HepG2 (cell line): ENCODE data around the gene PLEKHS1. TPM values are rescaled to one million over a fixed set of nuclear protein-coding genes. Genes with fewer than 3 reads are reported as not detected.

Source experiments
- ATAC-seq: fragments of 200-7000 bp; cut with Tn5 transposase; 3 replicates; pipeline ENCODE4 v1.9.1; 2020; ENCODE audit warnings: mild to moderate bottlenecking, moderate library complexity
- BruUV-seq: library from RNA; stranded (reverse); fragments of 400-500 nt; replicated peaks from 2 replicates; lab custom pipeline; 2021; lab: Mats Ljungman, UMichigan
- CTCF ChIA-PET: fragments of 300-600 bp; formaldehyde crosslinking; extraction: SDS; loops from one replicate; lab custom pipeline; 2021; ENCODE audit warnings: low total read pairs, inconsistent platforms, low intra/inter-chr PET ratio; lab: Yijun Ruan, JAX
- POLR2A ChIA-PET: fragments of 350-600 bp; sonication (Branson Sonifier 250); formaldehyde crosslinking; loops from one replicate; lab custom pipeline; 2020; ENCODE audit warnings: antibody characterized with exemption, inconsistent platforms; lab: Yijun Ruan, JAX
- DNase-seq: peaks from one replicate; pipeline ENCODE4 v3.0.0-alpha.2; 2015; ENCODE audit warnings: low spot score
- FAIRE-seq: peaks from 3 replicates; lab custom pipeline; 2011; peaks lifted over from hg19 to GRCh38; lab: Jason Lieb, UNC
- H2AFZ ChIP-seq: one replicate; pipeline ENCODE4 v1.6.1; 2011; ENCODE audit warnings: low read length, inconsistent platforms
- H3K27ac ChIP-seq: fragments of 300-600 bp; 3 replicates; pipeline ENCODE4 v1.8.0; 2011; ENCODE audit warnings: mixed run types, mild to moderate bottlenecking, mixed read lengths, low read length, inconsistent platforms; ENCODE audit not compliant: insufficient read depth; ENCODE audit errors: extremely low read length
- H3K27me3 ChIP-seq, 2 experiments: fragments of 200-600 bp in 1 of 2; 2 replicates in 1 of 2; 3 replicates in 1 of 2; pipeline versions ENCODE4 v1.6.0 to v1.8.0; 2011; ENCODE audit warnings: low read length in 2 of 2, mild to moderate bottlenecking in 2 of 2, moderate library complexity in 2 of 2, inconsistent platforms in 1 of 2; ENCODE audit not compliant: insufficient read depth in 2 of 2, control insufficient read depth in 1 of 2
- H3K36me3 ChIP-seq, 2 experiments: fragments of 200-600 bp in 1 of 2; replicated peaks in 1 of 2; 2 replicates in 1 of 2; 3 replicates in 1 of 2; pipeline versions ENCODE4 v1.5.1 to v1.8.0; 2011; ENCODE audit warnings: low read length in 2 of 2, inconsistent platforms in 1 of 2; ENCODE audit not compliant: insufficient read depth in 2 of 2, control insufficient read depth in 1 of 2
- H3K4me1 ChIP-seq: 2 replicates; pipeline ENCODE4 v1.5.1; 2012; ENCODE audit warnings: low read length, inconsistent platforms; ENCODE audit not compliant: insufficient read depth
- H3K4me2 ChIP-seq: 2 replicates; pipeline ENCODE4 v1.6.0; 2011; ENCODE audit warnings: low read depth, low read length, inconsistent platforms
- H3K4me3 ChIP-seq, 3 experiments: fragments of 200-600 bp in 1 of 3; sonication (generic), shearing (Covaris generic) in 1 of 3; replicated peaks in 1 of 3; 2 replicates each; pipeline ENCODE4 v1.5.1; 2011 to 2016; ENCODE audit warnings: low read length in 3 of 3, inconsistent platforms in 2 of 3, low read depth in 2 of 3, mild to moderate bottlenecking in 2 of 3, control low read depth in 1 of 3, mixed read lengths in 1 of 3; ENCODE audit not compliant: insufficient read depth in 1 of 3
- H3K79me2 ChIP-seq: one replicate; pipeline ENCODE4 v1.6.1; 2011; ENCODE audit warnings: low read length, inconsistent platforms; ENCODE audit not compliant: insufficient read depth
- H3K9ac ChIP-seq: 2 replicates; pipeline ENCODE4 v1.6.0; 2011; ENCODE audit warnings: mild to moderate bottlenecking, low read depth, low read length, inconsistent platforms; ENCODE audit not compliant: insufficient read depth
- H3K9me3 ChIP-seq: 2 replicates; pipeline ENCODE4 v1.5.1; 2012; ENCODE audit warnings: mild to moderate bottlenecking, low read length
- H4K20me1 ChIP-seq: 2 replicates; pipeline ENCODE4 v1.6.0; 2011; ENCODE audit warnings: inconsistent platforms, mild to moderate bottlenecking, low read length, moderate library complexity; ENCODE audit not compliant: insufficient read depth
- SKI ChIP-seq: fragments of 450-650 bp; IDR thresholded peaks from one replicate; pipeline ENCODE4 v1.6.1; 2018; ENCODE audit warnings: mild to moderate bottlenecking; ENCODE audit not compliant: partially characterized antibody
- SPEN ChIP-seq: sonication (generic); formaldehyde crosslinking; IDR thresholded peaks from 2 replicates; pipeline ENCODE4 v1.5.1; 2020; ENCODE audit warnings: low read depth, mild to moderate bottlenecking, missing genetic modification reagents
- TRIM24 ChIP-seq: sonication (generic); formaldehyde crosslinking; IDR thresholded peaks from 2 replicates; pipeline ENCODE4 v1.8.0; 2022; ENCODE audit warnings: mild to moderate bottlenecking, missing genetic modification reagents
- XRCC5 ChIP-seq: fragments of 200-400 bp; formaldehyde crosslinking; optimal IDR thresholded peaks from 2 replicates; pipeline ENCODE3; 2017; ENCODE audit warnings: mild to moderate bottlenecking, low read length
- WGBS: methylation state at CpG from one replicate; pipeline ENCODE4 v1.1.6; 2017; ENCODE audit warnings: low lambda C conversion rate; 5-methylcytosine and 5-hydroxymethylcytosine counted together
- in situ Hi-C: cut with HindIII; loops from 2 replicates; pipeline ENCODE4 v1.10.0; 2017; ENCODE audit warnings: low pct_unique_long_range_greater_than_20kb; ENCODE audit not compliant: extremely low pct_ligation_motif_present
- intact Hi-C: fragments of 100-400 bp; cut with micrococcal nuclease; formaldehyde crosslinking; loops from one replicate; pipeline ENCODE4 v1.10.0; 2022; ENCODE audit not compliant: unreplicated experiment
- polyA plus RNA-seq, 8 experiments: library from polyadenylated mRNA; depleted of rRNA in 3 of 8; stranded (reverse) in 7 of 8; unstranded in 1 of 8; fragments of >200 nt; fragmentation: Illumina TruSeq in 4 of 8; extraction: Trizol in 4 of 8; gene quantifications; 2 replicates each; pipeline versions ENCODE4 v1.2.1 to v1.2.3, GENCODE V29; 2011 to 2016; ENCODE audit warnings: low read depth in 4 of 8, missing spikeins in 1 of 8, mixed read lengths in 1 of 8; ENCODE audit not compliant: insufficient read depth in 1 of 8
- total RNA-seq, 5 experiments: library from RNA; depleted of rRNA; stranded (reverse); fragments of >200 nt; fragmentation: Illumina TruSeq; extraction: Trizol; gene quantifications; 2 replicates each; pipeline ENCODE4 v1.2.3, GENCODE V29; 2016; ENCODE audit warnings: low read depth in 1 of 5
- TF ChIP-seq, protein P1 (sequence below): IDR thresholded peaks from 2 replicates; pipeline ENCODE4 v1.6.1; 2016; ENCODE audit warnings: missing compliant biosample characterization, missing genetic modification reagents, borderline replicate concordance

PLEKHS1 gene
- total and polyA plus RNA-seq, 2 of the 13 experiments (the other 11 are each of a cell fraction or from before 2014, with no cell fraction given), result not detected

DNA sequence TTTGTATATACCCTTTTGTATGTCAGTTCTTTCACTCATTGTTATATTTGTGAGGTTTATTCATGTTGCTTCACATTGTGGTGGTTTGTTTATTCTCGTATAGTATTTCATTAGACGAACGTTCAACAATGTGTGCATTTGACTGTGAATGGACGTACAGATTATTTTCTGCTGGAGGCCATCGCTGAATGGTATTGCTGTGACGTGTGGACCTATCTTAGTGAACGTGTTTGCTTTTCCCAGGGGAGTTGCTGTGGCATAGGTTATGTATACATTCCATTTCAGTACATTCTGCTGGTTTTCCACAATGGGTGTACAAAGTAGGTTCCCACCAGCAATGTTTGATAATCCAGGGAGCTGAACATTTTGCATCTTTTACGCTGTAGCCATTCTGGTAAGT, 31.1 kb upstream of the PLEKHS1 start:
- WGBS, result 77% methylated on average over 8 of the region's 8 CpGs
- ATAC-seq, result no peak
- TF ChIP-seq, protein P1, sequence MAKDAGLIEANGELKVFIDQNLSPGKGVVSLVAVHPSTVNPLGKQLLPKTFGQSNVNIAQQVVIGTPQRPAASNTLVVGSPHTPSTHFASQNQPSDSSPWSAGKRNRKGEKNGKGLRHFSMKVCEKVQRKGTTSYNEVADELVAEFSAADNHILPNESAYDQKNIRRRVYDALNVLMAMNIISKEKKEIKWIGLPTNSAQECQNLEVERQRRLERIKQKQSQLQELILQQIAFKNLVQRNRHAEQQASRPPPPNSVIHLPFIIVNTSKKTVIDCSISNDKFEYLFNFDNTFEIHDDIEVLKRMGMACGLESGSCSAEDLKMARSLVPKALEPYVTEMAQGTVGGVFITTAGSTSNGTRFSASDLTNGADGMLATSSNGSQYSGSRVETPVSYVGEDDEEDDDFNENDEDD (CRISPR knock-in tag), result no peak
- TF ChIP-seq TRIM24 (CRISPR knock-in tag), result no peak
- TF ChIP-seq SKI, result no peak
- BruUV-seq, result no TSS peak
- no peak overlapping the region for H3K4me3 ChIP-seq
- ChIA-PET POLR2A (no interaction called here), CTCF (no interaction called here)
- peaks cover 10% of the 10 kb centered on the region; the same call in 1 of the 2 replicates for H3K4me1 ChIP-seq
- no peaks in the 10 kb centered on the region for H4K20me1 ChIP-seq
- peaks cover 0 to 33% of the 10 kb centered on the region in 2 experiments; a peak in 3 of 5 replicates for H3K36me3 ChIP-seq
- peak; percentile 37 for DNase-seq
- H3K27me3 ChIP-seq, result no peaks in the 10 kb centered on the region
- in situ Hi-C loops, result no loop called here
- H3K4me2 ChIP-seq, result no peak overlapping the region
- intact Hi-C loops, result no loop called here
- no peaks in the 10 kb centered on the region for H3K79me2 ChIP-seq
- H3K27ac ChIP-seq, result no peak overlapping the region
- no peak overlapping the region for H2AFZ ChIP-seq
- no peak for FAIRE-seq
- H3K9ac ChIP-seq, result no peak overlapping the region
- H3K9me3 ChIP-seq, result no peaks in the 10 kb centered on the region

DNA sequence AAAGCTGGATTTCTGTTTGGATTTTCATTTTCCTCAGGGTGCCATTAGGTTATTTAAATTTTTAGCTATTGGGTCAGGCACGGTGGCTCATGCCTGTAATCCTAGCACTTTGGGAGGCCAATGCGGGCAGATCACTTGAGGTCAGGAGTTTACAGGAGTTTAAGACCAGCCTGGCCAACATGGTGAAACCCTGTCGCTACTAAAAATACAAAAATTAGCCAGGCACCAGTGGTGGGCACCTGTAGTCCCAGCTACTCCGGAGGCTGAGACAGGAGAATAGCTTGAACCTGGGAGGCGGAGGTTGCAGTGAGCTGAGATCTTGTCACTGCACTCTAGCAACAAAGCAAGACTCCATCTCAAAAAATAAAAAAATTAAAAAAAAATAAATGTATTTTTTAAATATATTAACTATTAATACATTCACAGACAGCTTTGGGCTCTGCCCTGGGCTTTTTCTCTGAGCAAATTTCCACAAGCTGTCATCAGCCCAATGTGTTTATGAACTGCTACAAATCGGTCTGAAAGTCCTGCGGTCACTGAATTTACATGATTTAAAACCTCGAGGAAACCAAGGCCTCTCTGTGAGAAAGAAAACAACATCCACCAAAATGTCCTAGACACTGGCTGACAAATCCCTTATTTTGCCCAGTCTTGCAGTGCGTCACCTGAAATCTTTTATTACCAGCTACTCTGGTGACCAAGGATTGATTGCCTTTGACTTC, 19.2 kb upstream of the PLEKHS1 start:
- intact Hi-C loops, result no loop called here
- no peak overlapping the region for H2AFZ ChIP-seq
- no peaks in the 10 kb centered on the region for H3K27me3 ChIP-seq
- in situ Hi-C loops, result no loop called here
- no peak overlapping the region for H3K4me3 ChIP-seq
- FAIRE-seq (no peak), ATAC-seq (no peak), DNase-seq (no peak)
- peaks cover 7% of the 10 kb centered on the region; the same call in 1 of the 2 replicates for H3K4me1 ChIP-seq
- H3K4me2 ChIP-seq, result no peak overlapping the region
- no peaks in the 10 kb centered on the region for H4K20me1 ChIP-seq
- no peaks in the 10 kb centered on the region for H3K9me3 ChIP-seq
- no peak overlapping the region for H3K9ac ChIP-seq
- H3K27ac ChIP-seq, result no peak overlapping the region
- no peaks in the 10 kb centered on the region for H3K79me2 ChIP-seq
- CTCF ChIA-PET, result no interaction called here
- no peak for TF ChIP-seq SPEN (CRISPR knock-in tag)
- TF ChIP-seq XRCC5, result no peak
- POLR2A ChIA-PET, result no interaction called here
- BruUV-seq, result no TSS peak
- peaks cover 6 to 17% of the 10 kb centered on the region in 2 experiments; a peak in 4 of 5 replicates for H3K36me3 ChIP-seq
- WGBS, result 90% methylated on average over 9 of the region's 9 CpGs
